HAP-1 (cell line): ENCODE data around the gene MPPED1.
A peak's percentile ranks its signal among the peaks of the same experiment; 100 is the strongest.

Source experiments
- DNase-seq, 2 experiments: peaks; one replicate each; pipeline ENCODE4 v3.0.0-alpha.2; 2016 to 2020; ENCODE audit warnings: low spot score in 2 of 2
- H3K27me3 ChIP-seq: fragments of 250-450 bp; sonication (Bioruptor Pico); 2 replicates; pipeline ENCODE4 v1.5.1; 2020; ENCODE audit warnings: low read depth, mild to moderate bottlenecking, moderate library complexity
- H3K36me3 ChIP-seq: fragments of 250-450 bp; sonication (Bioruptor Pico); replicated peaks from 2 replicates; pipeline ENCODE4 v1.5.1; 2020; ENCODE audit warnings: mild to moderate bottlenecking
- H3K4me1 ChIP-seq: fragments of 250-450 bp; sonication (Bioruptor Pico); 2 replicates; pipeline ENCODE4 v1.5.1; 2020; ENCODE audit warnings: mild to moderate bottlenecking
- H3K4me3 ChIP-seq: fragments of 250-450 bp; sonication (Bioruptor Pico); 2 replicates; pipeline ENCODE4 v1.5.1; 2020; ENCODE audit warnings: mild to moderate bottlenecking, moderate library complexity
- H3K9me3 ChIP-seq: fragments of 250-450 bp; sonication (Bioruptor Pico); 2 replicates; pipeline ENCODE4 v1.5.1; 2020; ENCODE audit warnings: mild to moderate bottlenecking, moderate library complexity
- in situ Hi-C: fragments of 300-500 bp; cut with MboI; formaldehyde crosslinking; loops from 3 replicates; pipeline ENCODE4 v1.14.3; 2020; ENCODE audit warnings: low sequenced_read_pairs, inconsistent platforms, mixed read lengths

The MPPED1 gene

DNA sequence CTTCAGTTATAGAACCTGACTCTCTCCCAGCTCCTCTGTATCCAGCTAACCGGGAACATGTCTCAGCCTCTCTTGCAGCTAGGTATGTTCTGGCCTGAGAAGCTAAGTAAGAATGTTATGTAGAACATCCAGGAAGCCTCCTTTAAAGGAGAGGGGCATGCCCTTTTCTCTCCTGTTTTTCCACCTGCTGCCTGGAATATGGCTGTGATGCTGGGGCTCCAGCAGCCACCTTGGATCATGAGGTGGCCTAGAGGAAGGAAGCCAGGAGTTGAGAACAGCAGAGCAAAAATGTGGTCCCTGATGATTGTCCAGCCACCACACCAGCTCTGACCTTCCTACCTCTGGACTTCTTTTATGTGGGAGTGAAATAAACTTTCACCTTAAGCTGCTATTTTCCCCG is 117.6 kb downstream of the MPPED1 start:
- H3K4me1 ChIP-seq, result no peaks in the 10 kb centered on the region
- H3K27me3 ChIP-seq, result peaks cover 15% of the 10 kb centered on the region; the same call in 1 of the 2 replicates
- no peaks in the 10 kb centered on the region for H3K9me3 ChIP-seq
- no peaks in the 10 kb centered on the region for H3K36me3 ChIP-seq
- in situ Hi-C loops, result no loop called here
- DNase-seq, result no peak
- no peak overlapping the region for H3K4me3 ChIP-seq

GRCh38 chr22:43529934-43530333 is 118.1 kb downstream of the MPPED1 start:
- DNase-seq, result no peak
- Histone ChIP-seq H3K27me3 (peaks cover 13% of the 10 kb centered on the region; the same call in 1 of the 2 replicates), H3K9me3 (no peaks in the 10 kb centered on the region), H3K36me3 (no peaks in the 10 kb centered on the region), H3K4me1 (no peaks in the 10 kb centered on the region), H3K4me3 (no peak overlapping the region)
- in situ Hi-C loops, result no loop called here

DNA sequence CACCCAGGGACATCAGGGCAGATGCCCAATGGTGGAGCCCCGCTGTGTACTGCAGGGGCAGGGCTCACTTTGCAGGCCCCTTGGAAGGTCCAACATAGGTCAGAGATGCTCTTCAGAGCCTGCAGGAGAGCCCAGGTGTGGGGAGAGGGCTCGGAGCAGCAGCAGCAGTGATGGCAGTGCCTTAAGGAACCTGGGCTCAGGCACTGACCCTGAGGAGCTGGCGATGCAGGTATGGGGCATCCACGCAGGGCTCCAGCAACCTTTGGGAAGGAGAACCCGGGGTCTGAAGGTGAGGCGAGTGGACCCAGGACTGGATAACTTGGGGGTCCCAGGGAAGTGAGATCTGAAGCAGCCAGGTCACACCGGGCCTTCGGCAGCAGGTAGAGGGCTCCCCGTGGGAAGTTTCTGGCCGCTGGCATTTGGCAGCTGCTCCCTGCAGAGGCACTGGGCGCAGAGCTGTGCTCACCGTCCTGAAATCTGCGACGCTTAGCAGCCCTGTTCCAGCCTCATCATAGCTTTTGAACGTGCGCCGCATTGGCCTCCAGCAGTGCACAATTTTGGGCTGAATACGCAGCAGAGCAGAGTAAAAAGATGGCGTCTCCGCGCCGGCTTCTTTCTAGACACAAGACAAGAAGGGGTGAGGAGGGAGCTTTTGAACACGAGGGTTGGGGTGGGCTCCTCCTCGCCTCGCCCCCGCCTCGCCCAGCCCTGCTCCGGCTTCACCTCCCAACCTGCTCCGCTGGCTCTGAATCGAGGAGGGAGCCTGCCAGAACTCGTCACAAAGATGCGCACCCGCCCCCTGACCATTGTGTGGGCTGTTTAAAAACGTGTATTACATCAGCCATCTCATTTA is 118.8 kb downstream of the MPPED1 start:
- H3K27me3 ChIP-seq, result peaks cover 9% of the 10 kb centered on the region; the same call in 1 of the 2 replicates
- DNase-seq, result no peak
- in situ Hi-C loops, result no loop called here
- H3K4me3 ChIP-seq, result no peak overlapping the region
- H3K9me3 ChIP-seq, result no peaks in the 10 kb centered on the region
- no peaks in the 10 kb centered on the region for H3K4me1 ChIP-seq
- H3K36me3 ChIP-seq, result no peaks in the 10 kb centered on the region

GRCh38 chr22:43531651-43532050 is 119.8 kb downstream of the MPPED1 start:
- Histone ChIP-seq H3K4me1 (no peaks in the 10 kb centered on the region), H3K9me3 (no peaks in the 10 kb centered on the region), H3K4me3 (no peak overlapping the region), H3K27me3 (peaks cover 14% of the 10 kb centered on the region), H3K36me3 (no peaks in the 10 kb centered on the region)
- in situ Hi-C loops, result no loop called here
- no peak for DNase-seq

- in situ Hi-C loops, result no loop called here
- no peak for DNase-seq
- no peaks in the 10 kb centered on the region for H3K9me3 ChIP-seq
- no peaks in the 10 kb centered on the region for H3K4me1 ChIP-seq
- peaks cover 14% of the 10 kb centered on the region for H3K27me3 ChIP-seq
- H3K36me3 ChIP-seq, result no peaks in the 10 kb centered on the region
- no peak overlapping the region for H3K4me3 ChIP-seq
Observed at GRCh38 chr22:43532301-43533155, 120.7 kb downstream of the MPPED1 start.

- in situ Hi-C loops, result no loop called here
- Histone ChIP-seq H3K4me1 (no peaks in the 10 kb centered on the region), H3K9me3 (no peaks in the 10 kb centered on the region), H3K4me3 (no peak overlapping the region), H3K27me3 (peaks cover 14% of the 10 kb centered on the region), H3K36me3 (no peaks in the 10 kb centered on the region)
- no peak for DNase-seq
Observed at GRCh38 chr22:43533156-43533530, 121.3 kb downstream of the MPPED1 start.

GRCh38 chr22:43533656-43534428 is 122.0 kb downstream of the MPPED1 start:
- no peaks in the 10 kb centered on the region for H3K36me3 ChIP-seq
- peaks cover 14% of the 10 kb centered on the region for H3K27me3 ChIP-seq
- in situ Hi-C loops, result no loop called here
- H3K4me3 ChIP-seq, result no peak overlapping the region
- no peaks in the 10 kb centered on the region for H3K9me3 ChIP-seq
- no peaks in the 10 kb centered on the region for H3K4me1 ChIP-seq
- DNase-seq, result no peak

- Histone ChIP-seq H3K9me3 (no peaks in the 10 kb centered on the region), H3K4me1 (no peaks in the 10 kb centered on the region), H3K4me3 (no peak overlapping the region), H3K27me3 (peaks cover 14% of the 10 kb centered on the region), H3K36me3 (no peaks in the 10 kb centered on the region)
- in situ Hi-C loops, result no loop called here
- no peak for DNase-seq
Observed at GRCh38 chr22:43534916-43535315, 123.1 kb downstream of the MPPED1 start.

DNA sequence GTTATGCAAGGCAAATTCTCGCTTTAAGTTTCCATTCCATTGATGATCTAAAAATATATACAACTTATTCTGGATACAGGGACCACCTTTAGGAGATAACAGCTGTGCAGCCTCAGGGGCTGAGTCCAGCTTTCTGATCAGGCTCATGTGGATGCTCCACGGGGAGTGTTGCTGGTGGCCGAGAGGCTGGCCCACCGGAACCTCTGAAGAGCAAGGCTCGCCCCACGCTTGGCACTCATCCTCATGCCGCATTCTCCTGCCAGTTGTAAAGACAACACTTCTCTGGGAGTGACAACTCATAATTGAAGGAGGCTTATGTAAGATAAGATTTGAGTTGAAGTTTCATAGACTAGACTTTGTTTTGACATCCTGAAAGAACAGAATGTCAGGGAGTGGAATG is 123.5 kb downstream of the MPPED1 start:
- Histone ChIP-seq H3K36me3 (no peaks in the 10 kb centered on the region), H3K4me3 (no peak overlapping the region), H3K27me3 (peaks cover 14% of the 10 kb centered on the region), H3K4me1 (no peaks in the 10 kb centered on the region), H3K9me3 (no peaks in the 10 kb centered on the region)
- DNase-seq, result no peak
- in situ Hi-C loops, result no loop called here

DNA sequence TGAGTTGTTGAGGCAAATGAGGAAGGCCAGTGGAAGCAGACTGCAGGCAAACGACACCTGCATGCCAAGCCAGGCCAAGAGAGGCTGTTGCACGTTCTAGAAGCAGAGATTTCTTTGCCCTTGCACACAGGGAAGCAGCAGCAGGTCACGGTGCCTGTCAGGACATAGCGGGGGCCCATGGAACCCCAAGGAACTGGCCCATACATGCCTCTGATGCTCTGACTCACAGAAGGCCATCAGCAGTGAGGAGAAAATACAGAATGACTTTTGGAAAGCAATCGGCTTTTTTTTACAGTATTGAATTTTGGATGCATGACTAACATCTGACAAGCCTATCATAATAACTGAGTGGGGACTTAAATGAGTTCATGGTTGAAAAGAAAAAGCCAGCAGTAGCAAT is 123.9 kb downstream of the MPPED1 start:
- no peak for DNase-seq
- H3K27me3 ChIP-seq, result peaks cover 14% of the 10 kb centered on the region
- H3K9me3 ChIP-seq, result no peaks in the 10 kb centered on the region
- no peaks in the 10 kb centered on the region for H3K4me1 ChIP-seq
- in situ Hi-C loops, result no loop called here
- no peak overlapping the region for H3K4me3 ChIP-seq
- no peaks in the 10 kb centered on the region for H3K36me3 ChIP-seq

- no peaks in the 10 kb centered on the region for H3K9me3 ChIP-seq
- DNase-seq, result peak in 1 of 2 experiments; percentile 25
- no peaks in the 10 kb centered on the region for H3K4me1 ChIP-seq
- peaks cover 18% of the 10 kb centered on the region for H3K27me3 ChIP-seq
- no peaks in the 10 kb centered on the region for H3K36me3 ChIP-seq
- in situ Hi-C loops, result no loop called here
- H3K4me3 ChIP-seq, result no peak overlapping the region
Observed at GRCh38 chr22:43537019-43537585, 125.3 kb downstream of the MPPED1 start.

DNA sequence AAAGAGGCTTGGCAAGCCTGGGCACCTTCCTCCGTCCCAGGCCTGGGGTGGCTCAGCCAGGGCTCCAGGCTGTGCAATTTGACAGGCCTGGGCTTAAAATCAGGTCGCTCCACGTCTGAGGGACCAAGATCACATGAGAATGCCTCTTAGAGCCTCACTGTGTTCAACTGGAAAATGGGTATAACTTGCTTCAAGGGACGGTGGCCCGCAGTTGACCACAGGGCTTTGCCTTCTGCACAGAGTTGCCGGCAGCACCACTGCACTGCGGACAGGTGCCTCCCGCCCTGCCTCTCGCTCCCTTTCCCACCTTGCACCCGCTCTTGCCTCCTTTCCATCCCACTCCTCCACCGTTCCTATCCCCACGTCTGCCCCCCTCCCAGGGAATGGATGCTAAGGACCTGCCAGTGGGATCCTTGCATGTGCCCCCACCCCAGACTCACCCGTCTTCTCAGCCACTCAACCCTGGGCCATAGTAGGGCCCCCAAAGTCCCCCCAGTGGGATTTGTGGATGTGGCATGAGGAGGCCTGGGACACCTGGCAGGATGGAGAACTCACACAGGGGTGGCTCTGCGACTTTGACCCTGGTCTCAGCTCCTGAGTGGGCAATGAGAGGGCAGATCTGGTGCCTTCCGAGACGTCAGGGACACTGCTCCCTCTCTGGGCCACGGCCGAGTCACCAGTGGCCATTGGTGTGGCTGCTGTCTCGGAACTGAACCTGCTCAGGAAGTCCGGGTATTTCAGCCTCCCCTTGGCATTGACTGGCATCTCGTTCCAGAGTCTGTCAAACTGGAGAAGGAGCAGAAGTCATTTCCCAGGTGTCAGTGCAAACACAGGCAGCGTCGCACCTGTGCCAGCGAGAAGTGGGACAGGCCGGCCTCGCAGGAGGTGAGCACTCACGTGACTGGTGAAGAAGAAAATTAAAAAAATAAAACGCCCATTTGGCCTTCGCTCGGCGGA is 128.0 kb downstream of the MPPED1 start:
- Histone ChIP-seq H3K27me3 (peaks cover 35% of the 10 kb centered on the region), H3K9me3 (no peaks in the 10 kb centered on the region), H3K36me3 (no peaks in the 10 kb centered on the region), H3K4me3 (no peak overlapping the region), H3K4me1 (no peaks in the 10 kb centered on the region)
- no peak for DNase-seq
- in situ Hi-C loops, result no loop called here
